HG03442 (cell line): ENCODE data around the gene TXNDC11.
A peak's percentile ranks its signal among the peaks of the same experiment; 100 is the strongest.

Experiments used
- ATAC-seq: cut with Tn5 transposase; IDR thresholded peaks from one replicate; pipeline ENCODE4 v1.9.1; 2021; ENCODE audit warnings: mild to moderate bottlenecking, moderate library complexity; ENCODE audit not compliant: unreplicated experiment

The TXNDC11 gene

DNA sequence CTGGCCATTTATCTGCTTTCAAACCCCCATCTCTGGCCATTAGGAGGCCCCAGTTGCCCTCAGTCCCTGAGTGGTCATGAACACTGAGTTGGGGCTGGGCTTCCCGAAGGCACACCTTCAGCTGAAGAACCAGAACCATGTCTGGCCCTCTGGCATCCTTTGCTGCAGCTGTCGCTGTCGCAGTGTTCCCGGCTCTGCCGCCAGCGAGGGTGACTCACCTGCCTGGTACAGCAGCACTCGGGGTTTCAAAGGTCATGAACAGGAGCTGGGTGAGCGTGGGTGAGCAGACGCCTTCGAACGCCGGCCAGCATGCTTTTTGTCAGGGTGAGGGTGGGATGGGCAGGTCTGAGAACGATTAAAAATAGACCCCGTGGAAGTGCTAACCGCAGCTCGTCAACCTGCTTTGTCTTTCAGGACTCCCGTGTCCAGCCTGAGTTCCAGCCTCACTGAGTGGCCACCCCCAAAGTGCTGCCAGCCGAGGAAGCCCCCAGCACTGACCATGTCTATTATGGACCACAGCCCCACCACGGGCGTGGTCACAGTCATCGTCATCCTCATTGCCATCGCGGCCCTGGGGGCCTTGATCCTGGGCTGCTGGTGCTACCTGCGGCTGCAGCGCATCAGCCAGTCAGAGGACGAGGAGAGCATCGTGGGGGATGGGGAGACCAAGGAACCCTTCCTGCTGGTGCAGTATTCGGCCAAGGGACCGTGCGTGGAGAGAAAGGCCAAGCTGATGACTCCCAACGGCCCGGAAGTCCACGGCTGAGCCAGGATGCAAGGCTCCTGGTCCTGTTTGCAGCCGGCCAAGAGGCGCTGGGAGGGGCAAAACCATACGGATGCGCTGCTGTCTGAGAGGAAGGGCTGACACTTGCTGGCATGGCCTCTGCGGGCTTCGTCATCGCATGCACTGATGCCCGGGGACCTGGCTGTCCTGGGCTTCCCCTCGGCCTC lies 66.8 kb downstream of the TXNDC11 start:
- ATAC-seq = no peak

- no peak for ATAC-seq
These were observed 67.7 kb downstream of the TXNDC11 start for GRCh38 chr16:11674818-11675560.

GRCh38 chr16:11674001-11674817 lies 68.4 kb downstream of the TXNDC11 start:
- no peak for ATAC-seq

- no peak for ATAC-seq
These were observed 69.3 kb downstream of the TXNDC11 start for GRCh38 chr16:11673091-11674000.

DNA sequence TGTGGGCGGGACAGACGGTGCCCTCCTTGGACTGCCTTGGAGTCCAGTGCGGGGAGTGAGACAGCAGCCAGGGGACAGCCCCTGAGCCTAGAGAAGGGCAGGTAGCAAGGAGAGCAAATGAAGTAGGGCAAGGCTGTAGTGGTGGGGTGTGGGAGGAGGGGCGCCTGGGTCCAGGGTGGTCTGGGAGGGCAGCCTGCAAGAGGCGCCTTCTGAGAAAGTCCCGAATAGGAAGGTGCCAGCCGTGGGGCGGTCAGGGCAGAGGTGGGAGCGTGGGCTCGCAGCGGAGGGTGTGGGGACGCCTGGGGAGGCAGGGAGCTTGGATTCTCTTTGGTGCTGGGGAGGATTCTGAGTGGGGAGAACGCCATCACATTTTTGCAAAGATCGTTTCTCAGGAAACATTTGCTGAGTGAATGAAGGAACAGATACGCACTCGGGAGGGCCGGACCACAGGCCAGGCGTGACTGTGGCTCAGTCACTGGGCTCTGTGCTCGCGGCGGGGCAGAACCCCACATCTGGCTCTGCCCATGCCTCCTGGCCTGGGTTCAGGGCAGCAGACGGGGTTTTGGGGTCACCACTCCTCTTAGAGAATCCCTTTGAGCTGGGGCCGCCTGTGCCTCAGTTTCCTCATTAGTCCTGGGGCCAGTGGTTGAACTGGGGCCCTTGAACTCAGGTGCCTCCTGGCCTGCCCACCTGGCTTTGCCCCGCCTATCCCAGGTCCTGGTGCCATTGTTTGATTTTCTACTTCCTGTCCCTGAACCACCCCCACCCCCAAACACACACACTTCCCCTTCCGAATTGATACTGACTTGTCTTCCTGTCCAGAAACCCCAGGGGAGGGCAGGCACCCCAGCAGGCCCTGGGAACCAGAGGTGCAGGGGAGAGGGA lies 70.2 kb downstream of the TXNDC11 start:
- ATAC-seq = no peak

DNA sequence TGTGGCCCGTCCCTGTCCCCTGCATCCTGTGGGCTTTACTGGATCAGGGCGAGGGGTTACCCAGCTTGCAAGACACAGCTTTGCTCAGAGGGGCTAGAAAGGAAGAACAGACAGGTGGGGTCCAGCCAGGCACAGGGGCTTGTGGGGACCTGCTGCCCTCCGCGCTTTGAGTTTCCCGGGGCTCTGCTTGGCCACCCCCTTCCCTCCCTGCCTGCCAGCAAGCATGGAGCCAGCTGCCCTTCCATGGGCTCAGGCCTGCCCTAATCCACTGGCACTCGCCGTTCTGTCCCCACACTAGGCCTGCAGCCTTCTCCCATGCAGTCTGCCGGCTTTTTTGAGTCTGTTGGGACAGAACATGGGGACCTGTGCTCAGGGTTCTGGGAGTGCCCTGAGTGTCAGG lies 71.0 kb downstream of the TXNDC11 start:
- ATAC-seq = no peak

DNA sequence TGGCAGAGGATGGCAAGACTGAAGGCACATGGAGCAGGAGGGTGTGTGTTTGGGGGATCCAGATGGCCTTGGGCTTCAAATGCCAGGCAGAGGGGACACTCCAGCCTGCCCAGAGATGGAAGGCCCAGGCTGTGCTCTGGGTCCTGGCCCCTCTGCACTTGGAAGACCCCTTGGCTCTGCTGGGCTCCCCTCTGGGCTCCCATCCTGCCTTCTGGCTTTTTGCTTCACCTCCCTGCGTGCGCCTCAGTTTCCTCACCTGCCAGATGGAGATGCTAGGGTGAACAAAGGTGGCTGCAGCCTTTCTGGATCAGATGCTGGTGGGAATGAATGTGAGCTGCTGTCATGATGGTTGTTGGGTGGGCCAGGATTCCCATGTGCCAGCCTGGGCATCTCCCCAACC lies 71.4 kb downstream of the TXNDC11 start:
- no peak for ATAC-seq

GRCh38 chr16:11670171-11671131 lies 72.2 kb downstream of the TXNDC11 start:
- no peak for ATAC-seq

GRCh38 chr16:11669380-11670146 lies 73.1 kb downstream of the TXNDC11 start:
- ATAC-seq = no peak

GRCh38 chr16:11668623-11669379 lies 73.9 kb downstream of the TXNDC11 start:
- no peak for ATAC-seq

DNA sequence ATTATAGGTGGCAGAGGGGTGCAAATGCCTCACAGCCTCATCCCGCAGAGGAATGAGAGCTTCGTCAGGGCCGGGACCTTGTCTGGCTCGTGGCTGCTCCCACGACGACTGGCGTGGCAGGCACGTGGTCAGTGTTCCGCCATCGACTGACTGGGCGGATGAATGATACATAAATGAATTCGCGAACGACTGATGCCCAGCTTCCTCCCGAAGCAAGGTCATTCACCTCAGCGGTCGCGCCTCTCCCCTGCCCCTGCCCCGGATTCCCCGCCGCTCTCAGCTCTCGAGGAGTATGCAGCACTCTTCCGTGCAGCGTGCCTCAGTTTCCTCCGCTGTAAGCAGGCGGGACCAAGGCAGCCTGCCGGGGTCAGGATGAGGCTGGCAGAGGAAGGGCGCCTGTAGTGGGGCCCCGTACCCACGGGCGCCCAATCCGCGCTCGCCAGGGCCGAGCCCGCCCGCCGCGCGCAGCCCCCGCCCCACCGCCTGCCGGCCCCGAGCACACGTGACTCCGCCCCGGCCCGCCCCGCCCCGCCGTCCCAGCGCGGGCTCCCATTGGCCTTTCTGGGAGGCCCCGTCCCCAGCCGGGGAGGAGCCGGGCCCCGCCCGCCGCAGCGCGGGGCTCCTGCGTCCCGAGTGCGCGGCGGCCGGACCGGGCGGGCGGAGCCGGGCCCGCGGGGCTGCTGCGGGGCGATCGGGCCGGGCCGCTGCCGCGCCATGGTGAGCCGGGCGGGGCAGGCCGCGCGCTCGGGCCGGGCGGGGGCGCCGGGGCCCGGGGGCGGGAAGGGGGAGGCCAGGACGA lies 74.6 kb downstream of the TXNDC11 start, which contains the start of gene SNN:
SNN (plus strand) TSS at position 632 of the 799 bp plus-strand sequence. CDS start 7,605 bp downstream, outside the sequence.
- ATAC-seq = peak; percentile 63

GRCh38 chr16:11667221-11667823 lies 75.3 kb downstream of the TXNDC11 start:
- ATAC-seq = no peak

DNA sequence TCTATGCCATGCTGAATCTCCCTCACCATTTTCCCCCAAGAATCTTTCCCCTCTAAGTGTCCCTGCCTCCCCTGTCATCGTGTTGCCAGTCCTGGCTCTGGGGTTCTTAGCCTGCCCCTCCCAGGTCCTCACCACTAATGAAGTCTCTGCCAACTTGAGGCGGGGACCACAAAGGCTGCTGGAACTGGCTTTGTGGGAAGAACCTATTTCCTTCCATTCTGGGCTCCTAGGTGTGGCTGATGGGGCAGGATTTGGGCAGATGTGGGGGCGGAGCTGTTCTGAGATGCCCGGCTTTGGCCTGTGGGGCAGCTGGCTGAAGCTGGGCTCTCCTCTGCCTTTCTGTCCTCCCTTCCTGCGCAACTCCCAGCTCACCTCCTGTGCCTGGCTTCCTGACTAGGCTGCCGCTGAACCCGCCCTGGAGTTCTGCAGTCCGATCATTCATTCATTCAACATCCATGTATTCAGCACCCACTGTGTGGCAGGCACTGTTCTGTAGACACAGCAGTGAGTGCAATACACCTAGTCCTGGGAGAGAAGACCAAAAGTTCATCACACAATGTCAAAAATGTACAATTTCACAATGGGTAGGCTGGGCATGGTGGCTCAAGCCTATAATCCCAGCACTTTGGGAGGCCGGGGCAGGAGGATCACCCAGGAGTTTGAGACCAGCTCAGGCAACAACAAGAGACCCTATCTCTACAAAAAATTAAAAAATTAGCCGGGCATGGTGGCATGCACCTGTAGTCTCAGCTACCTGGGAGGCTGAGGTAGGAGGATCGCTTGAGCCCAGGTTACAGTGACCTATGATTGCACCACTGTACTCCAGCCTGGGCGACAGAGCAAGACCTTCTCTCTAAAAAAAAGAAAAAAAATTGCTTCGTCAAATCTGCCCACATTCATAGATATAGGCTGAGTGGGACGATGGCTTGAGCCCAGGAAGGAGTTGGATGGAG lies 76.3 kb downstream of the TXNDC11 start:
- ATAC-seq = no peak

DNA sequence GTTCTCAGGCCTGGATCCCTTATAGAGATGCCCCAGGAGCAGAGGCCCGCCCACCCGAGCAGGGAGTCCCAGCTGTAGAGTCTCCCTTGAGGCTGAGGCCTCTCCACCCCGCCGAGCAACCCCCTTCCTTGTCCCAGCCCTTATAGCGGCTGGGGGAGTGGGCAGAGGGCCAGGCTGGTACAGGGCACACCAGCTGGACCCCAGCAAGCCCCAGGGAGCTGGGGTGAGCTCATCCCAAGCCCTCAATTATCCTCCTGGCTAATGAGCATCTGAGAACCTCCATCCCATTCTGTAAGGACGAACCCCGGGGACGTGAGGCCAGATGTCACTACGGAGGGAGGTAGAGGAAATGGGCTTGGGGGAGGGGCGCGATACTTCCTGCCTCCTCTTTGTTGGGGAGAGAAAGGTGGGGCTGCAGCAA lies 77.6 kb downstream of the TXNDC11 start:
- ATAC-seq = no peak
